ENCODE data around the gene KRTAP5-8.
"Not testable (repeated sequence)": the region's sequence is repeated elsewhere in the genome, so short reads cannot be mapped to it uniquely, and the experiment has no call there.

Gene KRTAP5-8

GRCh38 chr11:71580057-71581003, 42.5 kb downstream of the KRTAP5-8 start:
- Histone ChIP-seq H3K36me3 (ENCODE audit: control insufficient read depth in 1 of 2, insufficient read depth in 2 of 2, low read length in 2 of 2) (no peaks in the 10 kb centered on the region), H3K4me3 (ENCODE audit: low read depth in 1 of 2, low read length in 2 of 2) (no peak overlapping the region), H3K27me3 (ENCODE audit: low read depth, low read length) (no peaks in the 10 kb centered on the region), H3K27ac (ENCODE audit: low read length) (no peak overlapping the region), H3K4me1 (ENCODE audit: control insufficient read depth in 1 of 2, insufficient read depth in 2 of 2, low read length in 2 of 2) (peaks cover 0 to 10% of the 10 kb centered on the region in 2 donors), H3K9me3 (ENCODE audit: control insufficient read depth in 1 of 2, low read length in 2 of 2) (no peaks in the 10 kb centered on the region)

- Histone ChIP-seq H3K36me3 (ENCODE audit: control insufficient read depth in 1 of 2, insufficient read depth in 2 of 2, low read length in 2 of 2) (no peaks in the 10 kb centered on the region), H3K27ac (ENCODE audit: low read length) (no peak overlapping the region), H3K4me3 (ENCODE audit: low read depth in 1 of 2, low read length in 2 of 2) (no peak overlapping the region), H3K9me3 (ENCODE audit: control insufficient read depth in 1 of 2, low read length in 2 of 2) (no peaks in the 10 kb centered on the region), H3K27me3 (ENCODE audit: low read depth, low read length) (no peaks in the 10 kb centered on the region), H3K4me1 (ENCODE audit: control insufficient read depth in 1 of 2, insufficient read depth in 2 of 2, low read length in 2 of 2) (peaks cover 0 to 10% of the 10 kb centered on the region in 2 donors)
Measured at GRCh38 chr11:71581826-71582225, 44.0 kb downstream of the KRTAP5-8 start.

- no peaks in the 10 kb centered on the region for H3K36me3 ChIP-seq (ENCODE audit: control insufficient read depth in 1 of 2, insufficient read depth in 2 of 2, low read length in 2 of 2)
- no peaks in the 10 kb centered on the region for H3K27me3 ChIP-seq (ENCODE audit: low read depth, low read length)
- H3K4me1 ChIP-seq (ENCODE audit: control insufficient read depth in 1 of 2, insufficient read depth in 2 of 2, low read length in 2 of 2), result peaks cover 0 to 10% of the 10 kb centered on the region in 2 donors
- H3K9me3 ChIP-seq (ENCODE audit: control insufficient read depth in 1 of 2, low read length in 2 of 2), result no peaks in the 10 kb centered on the region
- no peak within 1 kb of the TSS for H3K4me3 ChIP-seq (ENCODE audit: low read depth in 1 of 2, low read length in 2 of 2)
- H3K27ac ChIP-seq (ENCODE audit: low read length), result no peak within 1 kb of the TSS
Measured at GRCh38 chr11:71582309-71582895, 44.6 kb downstream of the KRTAP5-8 start, which contains the start of gene KRTAP5-11. KRTAP5-11 (minus strand) TSS chr11:71582875; CDS start chr11:71582837, 38 bp downstream.

GRCh38 chr11:71582969-71583368, 45.1 kb downstream of the KRTAP5-8 start:
- H3K4me1 ChIP-seq (ENCODE audit: control insufficient read depth in 1 of 2, insufficient read depth in 2 of 2, low read length in 2 of 2), result peaks cover 0 to 10% of the 10 kb centered on the region in 2 donors
- H3K27me3 ChIP-seq (ENCODE audit: low read depth, low read length); H3K36me3 ChIP-seq (ENCODE audit: control insufficient read depth in 1 of 2, insufficient read depth in 2 of 2, low read length in 2 of 2); H3K4me3 ChIP-seq (ENCODE audit: low read depth in 1 of 2, low read length in 2 of 2); H3K27ac ChIP-seq (ENCODE audit: low read length); H3K9me3 ChIP-seq (ENCODE audit: control insufficient read depth in 1 of 2, low read length in 2 of 2): not testable (repeated sequence)

GRCh38 chr11:71585673-71586072, 47.8 kb downstream of the KRTAP5-8 start:
- H3K27ac ChIP-seq (ENCODE audit: low read length); H3K27me3 ChIP-seq (ENCODE audit: low read depth, low read length); H3K4me3 ChIP-seq (ENCODE audit: low read depth in 1 of 2, low read length in 2 of 2); H3K36me3 ChIP-seq (ENCODE audit: control insufficient read depth in 1 of 2, insufficient read depth in 2 of 2, low read length in 2 of 2); H3K9me3 ChIP-seq (ENCODE audit: control insufficient read depth in 1 of 2, low read length in 2 of 2); H3K4me1 ChIP-seq (ENCODE audit: control insufficient read depth in 1 of 2, insufficient read depth in 2 of 2, low read length in 2 of 2): not testable (repeated sequence)

- H3K27ac ChIP-seq (ENCODE audit: low read length); H3K27me3 ChIP-seq (ENCODE audit: low read depth, low read length); H3K4me3 ChIP-seq (ENCODE audit: low read depth in 1 of 2, low read length in 2 of 2); H3K9me3 ChIP-seq (ENCODE audit: control insufficient read depth in 1 of 2, low read length in 2 of 2); H3K4me1 ChIP-seq (ENCODE audit: control insufficient read depth in 1 of 2, insufficient read depth in 2 of 2, low read length in 2 of 2); H3K36me3 ChIP-seq (ENCODE audit: control insufficient read depth in 1 of 2, insufficient read depth in 2 of 2, low read length in 2 of 2): not testable (repeated sequence)
Measured at GRCh38 chr11:71588314-71588713, 50.5 kb downstream of the KRTAP5-8 start.
